SU-DHL-6 (cell line): ENCODE measurements around the gene NACAD.

Experiments
- H2AFZ ChIP-seq: fragments of 200-600 bp; sonication (generic); 2 replicates; pipeline ENCODE4 v1.6.1; 2014; ENCODE audit warnings: low read depth, mild to moderate bottlenecking, moderate library complexity, mixed read lengths, antibody characterized with exemption, low read length; ENCODE audit not compliant: severe bottlenecking
- H3F3A ChIP-seq: fragments of 200-600 bp; shearing (Covaris generic); 2 replicates; pipeline ENCODE4 v1.6.0; 2016; ENCODE audit warnings: antibody characterized with exemption, mild to moderate bottlenecking; ENCODE audit not compliant: insufficient read depth
- H3K27ac ChIP-seq: fragments of 200-600 bp; sonication (generic); 2 replicates; pipeline ENCODE4 v1.5.1; 2016; ENCODE audit warnings: low read depth, mild to moderate bottlenecking, low read length, moderate library complexity, mixed read lengths
- H3K27me3 ChIP-seq: fragments of 200-600 bp; sonication (generic), shearing (Covaris generic); 2 replicates; pipeline ENCODE4 v1.6.0; 2014; ENCODE audit warnings: mild to moderate bottlenecking, low read length
- H3K36me3 ChIP-seq: fragments of 200-600 bp; sonication (generic); 2 replicates; pipeline ENCODE4 v1.6.1; 2014; ENCODE audit warnings: mild to moderate bottlenecking, low read length, mixed read lengths
- H3K4me2 ChIP-seq: fragments of 300-600, 200-600 bp; shearing (Covaris generic), sonication (generic); 2 replicates; pipeline ENCODE4 v1.6.0; 2014; ENCODE audit warnings: low read length, low read depth, mild to moderate bottlenecking; ENCODE audit not compliant: poor library complexity, severe bottlenecking
- H3K4me3 ChIP-seq: fragments of 200-600 bp; sonication (generic); 2 replicates; pipeline ENCODE4 v1.5.1; 2014; ENCODE audit warnings: antibody characterized with exemption, low read length, mild to moderate bottlenecking, mixed read lengths; ENCODE audit not compliant: insufficient read depth, poor library complexity, severe bottlenecking
- H3K79me2 ChIP-seq: fragments of 200-600 bp; sonication (generic); 2 replicates; pipeline ENCODE4 v1.6.1; 2014; ENCODE audit warnings: mild to moderate bottlenecking, low read length, moderate library complexity; ENCODE audit not compliant: insufficient read depth
- H3K9ac ChIP-seq: fragments of 200-600 bp; sonication (generic); 2 replicates; pipeline ENCODE4 v1.7.0; 2014; ENCODE audit warnings: mild to moderate bottlenecking, low read length
- H3K9me2 ChIP-seq: fragments of 200-600 bp; sonication (generic); replicated peaks from 2 replicates; pipeline ENCODE4 v1.6.1; 2014; ENCODE audit warnings: low read length; ENCODE audit not compliant: insufficient read depth
- H3K9me3 ChIP-seq: fragments of 200-600 bp; sonication (generic); 2 replicates; pipeline ENCODE4 v1.6.1; 2014; ENCODE audit warnings: low read length, mixed read lengths; ENCODE audit not compliant: insufficient read depth
- H4K20me1 ChIP-seq: fragments of 200-600 bp; sonication (generic); 2 replicates; pipeline ENCODE4 v1.6.1; 2014; ENCODE audit warnings: low read depth, mild to moderate bottlenecking, antibody characterized with exemption, low read length, moderate library complexity, mixed read lengths
- EZH2phosphoT487 ChIP-seq: fragments of 200-600 bp; sonication (generic), shearing (Covaris generic); conservative IDR thresholded peaks from 2 replicates; pipeline ENCODE4 v1.6.1; 2018; ENCODE audit warnings: mild to moderate bottlenecking, antibody characterized with exemption, low read length, moderate library complexity, mixed read lengths
- TF ChIP-seq, protein P1 (sequence below): fragments of 200-600 bp; sonication (generic); IDR thresholded peaks from one replicate; pipeline ENCODE4 v1.5.1; 2017; ENCODE audit warnings: antibody characterized with exemption, mild to moderate bottlenecking, low read length, moderate library complexity; ENCODE audit not compliant: insufficient read depth, poor library complexity, severe bottlenecking

NACAD gene

GRCh38 chr7:45100761-45101480, 12.2 kb upstream of the NACAD start:
- H3K9me2 ChIP-seq = no peaks in the 10 kb centered on the region
- no peak overlapping the region for H2AFZ ChIP-seq
- no peaks in the 10 kb centered on the region; the same call in 1 of the 2 replicates for H3K36me3 ChIP-seq
- no peaks in the 10 kb centered on the region; the same call in 1 of the 2 replicates for H4K20me1 ChIP-seq
- no peak overlapping the region for H3K4me3 ChIP-seq
- H3K9me3 ChIP-seq = no peaks in the 10 kb centered on the region
- H3F3A ChIP-seq = peaks cover 17% of the 10 kb centered on the region
- H3K27me3 ChIP-seq = no peaks in the 10 kb centered on the region
- no peak overlapping the region for H3K4me2 ChIP-seq
- no peaks in the 10 kb centered on the region for H3K79me2 ChIP-seq
- no peak for TF ChIP-seq EZH2phosphoT487
- TF ChIP-seq, protein P1, sequence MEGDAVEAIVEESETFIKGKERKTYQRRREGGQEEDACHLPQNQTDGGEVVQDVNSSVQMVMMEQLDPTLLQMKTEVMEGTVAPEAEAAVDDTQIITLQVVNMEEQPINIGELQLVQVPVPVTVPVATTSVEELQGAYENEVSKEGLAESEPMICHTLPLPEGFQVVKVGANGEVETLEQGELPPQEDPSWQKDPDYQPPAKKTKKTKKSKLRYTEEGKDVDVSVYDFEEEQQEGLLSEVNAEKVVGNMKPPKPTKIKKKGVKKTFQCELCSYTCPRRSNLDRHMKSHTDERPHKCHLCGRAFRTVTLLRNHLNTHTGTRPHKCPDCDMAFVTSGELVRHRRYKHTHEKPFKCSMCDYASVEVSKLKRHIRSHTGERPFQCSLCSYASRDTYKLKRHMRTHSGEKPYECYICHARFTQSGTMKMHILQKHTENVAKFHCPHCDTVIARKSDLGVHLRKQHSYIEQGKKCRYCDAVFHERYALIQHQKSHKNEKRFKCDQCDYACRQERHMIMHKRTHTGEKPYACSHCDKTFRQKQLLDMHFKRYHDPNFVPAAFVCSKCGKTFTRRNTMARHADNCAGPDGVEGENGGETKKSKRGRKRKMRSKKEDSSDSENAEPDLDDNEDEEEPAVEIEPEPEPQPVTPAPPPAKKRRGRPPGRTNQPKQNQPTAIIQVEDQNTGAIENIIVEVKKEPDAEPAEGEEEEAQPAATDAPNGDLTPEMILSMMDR = no peak
- no peak overlapping the region for H3K27ac ChIP-seq
- no peak overlapping the region for H3K9ac ChIP-seq

- H3K27ac ChIP-seq = no peak overlapping the region
- H3K9ac ChIP-seq = no peak overlapping the region
- no peaks in the 10 kb centered on the region for H4K20me1 ChIP-seq
- H3K27me3 ChIP-seq = no peaks in the 10 kb centered on the region
- no peaks in the 10 kb centered on the region for H3K9me2 ChIP-seq
- H3K4me3 ChIP-seq = no peak overlapping the region
- H3K36me3 ChIP-seq = no peaks in the 10 kb centered on the region; the same call in 1 of the 2 replicates
- H3K79me2 ChIP-seq = no peaks in the 10 kb centered on the region
- no peak overlapping the region for H2AFZ ChIP-seq
- peaks cover 17% of the 10 kb centered on the region for H3F3A ChIP-seq
- H3K9me3 ChIP-seq = no peaks in the 10 kb centered on the region
- TF ChIP-seq, protein P1 = no peak
- no peak for TF ChIP-seq EZH2phosphoT487
- no peak overlapping the region for H3K4me2 ChIP-seq
These were observed 11.4 kb upstream of the NACAD start for GRCh38 chr7:45099891-45100760.

- H3K4me3 ChIP-seq = no peak overlapping the region
- H3K79me2 ChIP-seq = no peaks in the 10 kb centered on the region
- H3K9me3 ChIP-seq = no peaks in the 10 kb centered on the region
- no peak overlapping the region for H3K27ac ChIP-seq
- peaks cover 17% of the 10 kb centered on the region for H3F3A ChIP-seq
- H3K4me2 ChIP-seq = no peak overlapping the region
- H3K9me2 ChIP-seq = no peaks in the 10 kb centered on the region
- H3K27me3 ChIP-seq = no peaks in the 10 kb centered on the region
- no peak for TF ChIP-seq EZH2phosphoT487
- TF ChIP-seq, protein P1 = no peak
- H2AFZ ChIP-seq = no peak overlapping the region
- H3K36me3 ChIP-seq = no peaks in the 10 kb centered on the region; the same call in 1 of the 2 replicates
- no peaks in the 10 kb centered on the region for H4K20me1 ChIP-seq
- H3K9ac ChIP-seq = no peak overlapping the region
These were observed 10.4 kb upstream of the NACAD start for GRCh38 chr7:45098983-45099839.
